Measurements from ENCODE around the gene BCL11A.

DNA sequence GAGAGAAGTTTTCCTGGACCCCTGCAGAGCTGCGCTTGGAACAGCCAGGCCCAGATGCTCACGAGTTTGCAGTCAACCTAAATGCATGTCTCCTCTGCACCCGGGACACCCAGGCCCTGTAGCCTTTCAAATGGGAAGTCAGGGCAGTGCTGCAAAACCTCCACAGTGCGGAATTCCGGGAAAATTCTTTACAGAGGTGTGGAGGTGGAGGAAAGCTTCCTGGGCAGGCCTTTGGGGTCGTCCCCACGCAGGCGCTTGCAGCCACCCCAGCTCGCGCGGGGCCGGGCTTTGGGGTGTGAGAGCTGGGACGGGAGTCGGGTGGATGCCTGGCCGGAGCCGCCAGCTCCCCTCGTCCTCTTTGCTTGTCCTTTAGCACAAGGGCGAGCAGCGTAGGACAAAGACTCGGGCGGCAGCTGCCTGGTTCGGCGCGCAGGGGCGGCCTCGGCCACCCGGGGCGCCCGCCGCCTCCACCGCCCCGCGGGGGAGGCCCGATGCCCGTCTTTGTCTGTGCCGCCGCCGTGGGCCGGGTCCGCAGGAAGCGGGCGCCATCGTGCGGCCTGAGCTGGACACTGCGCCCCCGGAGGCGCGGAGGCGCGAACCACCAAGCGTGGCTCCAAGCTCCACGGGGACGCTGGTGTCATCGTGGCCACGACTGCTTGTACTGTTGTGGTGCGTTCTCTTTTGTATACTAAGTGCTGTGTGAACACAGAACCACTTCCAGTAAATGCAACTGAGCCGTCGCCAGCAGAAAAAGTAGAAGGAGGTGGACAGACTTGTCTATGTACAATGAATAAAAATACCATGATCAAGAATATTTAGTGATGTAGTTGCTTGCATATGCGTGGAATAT, 28.2 kb upstream of the BCL11A start:
- TF ChIP-seq, protein P1, sequence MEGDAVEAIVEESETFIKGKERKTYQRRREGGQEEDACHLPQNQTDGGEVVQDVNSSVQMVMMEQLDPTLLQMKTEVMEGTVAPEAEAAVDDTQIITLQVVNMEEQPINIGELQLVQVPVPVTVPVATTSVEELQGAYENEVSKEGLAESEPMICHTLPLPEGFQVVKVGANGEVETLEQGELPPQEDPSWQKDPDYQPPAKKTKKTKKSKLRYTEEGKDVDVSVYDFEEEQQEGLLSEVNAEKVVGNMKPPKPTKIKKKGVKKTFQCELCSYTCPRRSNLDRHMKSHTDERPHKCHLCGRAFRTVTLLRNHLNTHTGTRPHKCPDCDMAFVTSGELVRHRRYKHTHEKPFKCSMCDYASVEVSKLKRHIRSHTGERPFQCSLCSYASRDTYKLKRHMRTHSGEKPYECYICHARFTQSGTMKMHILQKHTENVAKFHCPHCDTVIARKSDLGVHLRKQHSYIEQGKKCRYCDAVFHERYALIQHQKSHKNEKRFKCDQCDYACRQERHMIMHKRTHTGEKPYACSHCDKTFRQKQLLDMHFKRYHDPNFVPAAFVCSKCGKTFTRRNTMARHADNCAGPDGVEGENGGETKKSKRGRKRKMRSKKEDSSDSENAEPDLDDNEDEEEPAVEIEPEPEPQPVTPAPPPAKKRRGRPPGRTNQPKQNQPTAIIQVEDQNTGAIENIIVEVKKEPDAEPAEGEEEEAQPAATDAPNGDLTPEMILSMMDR (IDR thresholded peaks at IDR 0.05) = peak; percentile 54 to 74 (median 70)
- TF ChIP-seq POLR2A (IDR thresholded peaks at IDR 0.05) = no peak
